ENCODE measurements around the gene C11orf42.

The C11orf42 gene

DNA sequence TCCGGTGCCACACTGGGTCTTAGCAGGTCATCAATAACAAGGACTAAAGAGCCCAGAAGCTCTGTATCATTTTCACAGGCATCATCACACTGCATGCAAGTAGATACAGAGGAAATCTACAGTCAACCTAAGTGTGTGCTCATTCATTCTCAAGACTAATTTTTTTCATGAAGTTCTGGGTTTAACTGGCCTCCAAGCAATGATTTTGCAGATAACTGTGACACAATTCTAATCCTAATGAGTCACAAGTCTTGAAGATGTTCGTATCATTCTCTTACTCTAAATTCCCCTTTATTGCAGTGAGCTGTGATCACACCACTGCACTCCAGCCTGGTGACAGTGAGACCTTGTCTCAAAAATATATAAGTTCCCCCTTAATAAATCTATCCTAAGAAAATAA lies 3.9 kb upstream of the C11orf42 start:
- H3K9ac ChIP-seq (ENCODE audit: low read length) = no peak overlapping the region
- H3K36me3 ChIP-seq (ENCODE audit: control insufficient read depth, insufficient read depth, low read length) = peaks cover 9% of the 10 kb centered on the region
- H3K27me3 ChIP-seq (ENCODE audit: control insufficient read depth, insufficient read depth, low read length) = no peaks in the 10 kb centered on the region
- H3K9me3 ChIP-seq (ENCODE audit: control insufficient read depth, insufficient read depth, low read depth, low read length) = no peaks in the 10 kb centered on the region
- H3K4me1 ChIP-seq (ENCODE audit: control insufficient read depth, insufficient read depth, low read length) = no peaks in the 10 kb centered on the region; the same call in 1 of the 2 replicates
- H3K27ac ChIP-seq (ENCODE audit: low read depth, low read length) = no peak overlapping the region
- H3K4me3 ChIP-seq (ENCODE audit: low read depth, low read length) = no peak overlapping the region

DNA sequence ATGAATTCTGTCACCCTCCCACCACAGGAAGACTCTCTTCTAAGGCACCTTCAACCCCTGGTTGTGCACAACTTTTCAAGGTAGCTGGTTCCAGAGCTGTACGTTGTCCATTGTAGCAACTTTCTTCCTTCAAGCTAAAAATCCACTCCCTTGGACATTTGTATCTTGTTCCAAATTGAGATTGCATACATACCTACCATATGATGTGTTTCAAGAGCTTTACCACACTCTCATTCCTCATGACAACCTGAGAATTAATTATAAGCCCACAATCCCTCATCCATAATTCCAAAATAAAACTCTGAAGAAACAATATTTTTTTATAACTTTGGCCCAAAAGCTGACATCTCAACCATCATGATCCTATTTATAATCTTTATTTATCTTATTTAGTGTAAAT lies 3.3 kb upstream of the C11orf42 start:
- peaks cover 9% of the 10 kb centered on the region for H3K36me3 ChIP-seq (ENCODE audit: control insufficient read depth, insufficient read depth, low read length)
- H3K27me3 ChIP-seq (ENCODE audit: control insufficient read depth, insufficient read depth, low read length) = no peaks in the 10 kb centered on the region
- no peaks in the 10 kb centered on the region for H3K9me3 ChIP-seq (ENCODE audit: control insufficient read depth, insufficient read depth, low read depth, low read length)
- no peak overlapping the region for H3K27ac ChIP-seq (ENCODE audit: low read depth, low read length)
- H3K4me1 ChIP-seq (ENCODE audit: control insufficient read depth, insufficient read depth, low read length) = no peaks in the 10 kb centered on the region; the same call in 1 of the 2 replicates
- H3K4me3 ChIP-seq (ENCODE audit: low read depth, low read length) = no peak overlapping the region
- no peak overlapping the region for H3K9ac ChIP-seq (ENCODE audit: low read length)

DNA sequence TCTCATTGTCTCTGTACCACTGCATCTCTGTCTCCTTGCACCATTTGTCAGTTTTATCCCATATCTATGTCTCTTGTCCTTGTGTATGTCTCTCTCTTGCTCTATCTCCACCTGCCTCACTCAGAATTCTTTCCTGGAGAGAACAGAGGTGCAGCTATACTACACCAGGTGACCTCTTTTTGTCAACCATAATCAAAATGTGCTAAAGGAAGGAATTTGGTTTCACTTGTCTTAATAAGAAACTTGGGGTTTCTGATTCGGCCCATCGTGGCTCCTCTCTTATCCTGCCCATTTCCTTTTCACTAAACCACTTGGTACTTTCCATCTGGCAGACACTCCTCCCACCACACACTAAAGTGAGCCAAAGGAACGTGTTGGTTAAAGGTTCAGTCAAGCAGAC lies 2.0 kb upstream of the C11orf42 start:
- Histone ChIP-seq H3K4me3 (ENCODE audit: low read depth, low read length) (no peak overlapping the region), H3K27me3 (ENCODE audit: control insufficient read depth, insufficient read depth, low read length) (no peaks in the 10 kb centered on the region), H3K36me3 (ENCODE audit: control insufficient read depth, insufficient read depth, low read length) (peaks cover 15% of the 10 kb centered on the region), H3K4me1 (ENCODE audit: control insufficient read depth, insufficient read depth, low read length) (no peaks in the 10 kb centered on the region; the same call in 1 of the 2 replicates), H3K9ac (ENCODE audit: low read length) (no peak overlapping the region), H3K27ac (ENCODE audit: low read depth, low read length) (no peak overlapping the region), H3K9me3 (ENCODE audit: control insufficient read depth, insufficient read depth, low read depth, low read length) (no peaks in the 10 kb centered on the region)

- Histone ChIP-seq H3K36me3 (ENCODE audit: control insufficient read depth, insufficient read depth, low read length) (peaks cover 18% of the 10 kb centered on the region), H3K4me3 (ENCODE audit: low read depth, low read length) (no peak overlapping the region), H3K9me3 (ENCODE audit: control insufficient read depth, insufficient read depth, low read depth, low read length) (no peaks in the 10 kb centered on the region), H3K27me3 (ENCODE audit: control insufficient read depth, insufficient read depth, low read length) (no peaks in the 10 kb centered on the region), H3K27ac (ENCODE audit: low read depth, low read length) (no peak overlapping the region), H3K4me1 (ENCODE audit: control insufficient read depth, insufficient read depth, low read length) (no peaks in the 10 kb centered on the region; the same call in 1 of the 2 replicates), H3K9ac (ENCODE audit: low read length) (no peak overlapping the region)
Observed at GRCh38 chr11:6204706-6205105, 651 bp upstream of the C11orf42 start.

- H3K4me3 ChIP-seq (ENCODE audit: low read depth, low read length) = no peak overlapping the region
- no peaks in the 10 kb centered on the region for H3K4me1 ChIP-seq (ENCODE audit: control insufficient read depth, insufficient read depth, low read length)
- H3K27me3 ChIP-seq (ENCODE audit: control insufficient read depth, insufficient read depth, low read length) = no peaks in the 10 kb centered on the region
- no peak overlapping the region for H3K27ac ChIP-seq (ENCODE audit: low read depth, low read length)
- peaks cover 37% of the 10 kb centered on the region for H3K36me3 ChIP-seq (ENCODE audit: control insufficient read depth, insufficient read depth, low read length)
- no peak overlapping the region for H3K9ac ChIP-seq (ENCODE audit: low read length)
- no peaks in the 10 kb centered on the region for H3K9me3 ChIP-seq (ENCODE audit: control insufficient read depth, insufficient read depth, low read depth, low read length)
Observed at GRCh38 chr11:6206456-6207180, 1.3 kb downstream of the C11orf42 start.

DNA sequence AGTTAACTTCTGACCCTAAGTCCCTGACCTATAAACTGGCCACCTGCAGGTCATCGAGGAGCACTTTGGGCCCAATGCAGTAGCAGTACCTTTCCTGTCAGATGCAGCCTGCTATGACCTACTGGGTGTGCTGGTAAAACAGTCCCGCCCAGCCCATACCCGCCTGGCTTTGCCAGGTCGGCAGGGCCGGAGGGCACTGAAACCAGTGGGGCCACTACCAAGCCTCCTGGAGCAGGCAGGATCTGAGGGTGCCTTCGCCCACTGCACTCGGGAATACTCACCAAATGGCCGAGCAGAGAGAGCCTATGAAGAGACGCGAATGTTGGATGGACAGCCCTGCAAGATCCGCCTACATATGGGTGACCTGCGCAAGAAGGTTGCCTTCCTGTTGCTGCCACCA lies 4.4 kb downstream of the C11orf42 start:
- Histone ChIP-seq H3K36me3 (ENCODE audit: control insufficient read depth, insufficient read depth, low read length) (peaks cover 69% of the 10 kb centered on the region), H3K4me3 (ENCODE audit: low read depth, low read length) (no peak overlapping the region), H3K27me3 (ENCODE audit: control insufficient read depth, insufficient read depth, low read length) (no peaks in the 10 kb centered on the region), H3K27ac (ENCODE audit: low read depth, low read length) (no peak overlapping the region), H3K9ac (ENCODE audit: low read length) (no peak overlapping the region), H3K9me3 (ENCODE audit: control insufficient read depth, insufficient read depth, low read depth, low read length) (no peaks in the 10 kb centered on the region), H3K4me1 (ENCODE audit: control insufficient read depth, insufficient read depth, low read length) (no peaks in the 10 kb centered on the region)

GRCh38 chr11:6210274-6210955 lies 5.1 kb downstream of the C11orf42 start:
- no peaks in the 10 kb centered on the region for H3K27me3 ChIP-seq (ENCODE audit: control insufficient read depth, insufficient read depth, low read length)
- H3K4me1 ChIP-seq (ENCODE audit: control insufficient read depth, insufficient read depth, low read length) = no peaks in the 10 kb centered on the region
- no peak overlapping the region for H3K9ac ChIP-seq (ENCODE audit: low read length)
- H3K36me3 ChIP-seq (ENCODE audit: control insufficient read depth, insufficient read depth, low read length) = peaks cover 70% of the 10 kb centered on the region
- H3K4me3 ChIP-seq (ENCODE audit: low read depth, low read length) = no peak overlapping the region
- no peaks in the 10 kb centered on the region for H3K9me3 ChIP-seq (ENCODE audit: control insufficient read depth, insufficient read depth, low read depth, low read length)
- no peak overlapping the region for H3K27ac ChIP-seq (ENCODE audit: low read depth, low read length)

GRCh38 chr11:6214530-6214929 lies 9.2 kb downstream of the C11orf42 start:
- H3K9ac ChIP-seq (ENCODE audit: low read length) = no peak overlapping the region
- H3K27me3 ChIP-seq (ENCODE audit: control insufficient read depth, insufficient read depth, low read length) = no peaks in the 10 kb centered on the region
- no peak overlapping the region for H3K4me3 ChIP-seq (ENCODE audit: low read depth, low read length)
- no peak overlapping the region for H3K27ac ChIP-seq (ENCODE audit: low read depth, low read length)
- H3K9me3 ChIP-seq (ENCODE audit: control insufficient read depth, insufficient read depth, low read depth, low read length) = no peaks in the 10 kb centered on the region
- H3K36me3 ChIP-seq (ENCODE audit: control insufficient read depth, insufficient read depth, low read length) = peaks cover 92% of the 10 kb centered on the region
- H3K4me1 ChIP-seq (ENCODE audit: control insufficient read depth, insufficient read depth, low read length) = no peaks in the 10 kb centered on the region; the same call in 1 of the 2 replicates

GRCh38 chr11:6216501-6216900 lies 11.1 kb downstream of the C11orf42 start:
- no peaks in the 10 kb centered on the region for H3K9me3 ChIP-seq (ENCODE audit: control insufficient read depth, insufficient read depth, low read depth, low read length)
- H3K4me1 ChIP-seq (ENCODE audit: control insufficient read depth, insufficient read depth, low read length) = no peaks in the 10 kb centered on the region; the same call in 1 of the 2 replicates
- no peak overlapping the region for H3K27ac ChIP-seq (ENCODE audit: low read depth, low read length)
- no peak overlapping the region for H3K9ac ChIP-seq (ENCODE audit: low read length)
- no peaks in the 10 kb centered on the region for H3K27me3 ChIP-seq (ENCODE audit: control insufficient read depth, insufficient read depth, low read length)
- no peak overlapping the region for H3K4me3 ChIP-seq (ENCODE audit: low read depth, low read length)
- H3K36me3 ChIP-seq (ENCODE audit: control insufficient read depth, insufficient read depth, low read length) = peaks cover 85% of the 10 kb centered on the region

GRCh38 chr11:6217722-6218121 lies 12.4 kb downstream of the C11orf42 start:
- H3K9ac ChIP-seq (ENCODE audit: low read length) = no peak overlapping the region
- no peaks in the 10 kb centered on the region for H3K27me3 ChIP-seq (ENCODE audit: control insufficient read depth, insufficient read depth, low read length)
- no peak overlapping the region for H3K27ac ChIP-seq (ENCODE audit: low read depth, low read length)
- no peak overlapping the region for H3K4me3 ChIP-seq (ENCODE audit: low read depth, low read length)
- H3K36me3 ChIP-seq (ENCODE audit: control insufficient read depth, insufficient read depth, low read length) = peaks cover 85% of the 10 kb centered on the region
- no peaks in the 10 kb centered on the region; the same call in 1 of the 2 replicates for H3K4me1 ChIP-seq (ENCODE audit: control insufficient read depth, insufficient read depth, low read length)
- no peaks in the 10 kb centered on the region for H3K9me3 ChIP-seq (ENCODE audit: control insufficient read depth, insufficient read depth, low read depth, low read length)

- no peak overlapping the region for H3K4me3 ChIP-seq (ENCODE audit: low read depth, low read length)
- H3K36me3 ChIP-seq (ENCODE audit: control insufficient read depth, insufficient read depth, low read length) = peaks cover 85% of the 10 kb centered on the region
- H3K4me1 ChIP-seq (ENCODE audit: control insufficient read depth, insufficient read depth, low read length) = no peaks in the 10 kb centered on the region; the same call in 1 of the 2 replicates
- no peaks in the 10 kb centered on the region for H3K27me3 ChIP-seq (ENCODE audit: control insufficient read depth, insufficient read depth, low read length)
- H3K9ac ChIP-seq (ENCODE audit: low read length) = no peak overlapping the region
- H3K9me3 ChIP-seq (ENCODE audit: control insufficient read depth, insufficient read depth, low read depth, low read length) = no peaks in the 10 kb centered on the region
- H3K27ac ChIP-seq (ENCODE audit: low read depth, low read length) = no peak overlapping the region
Observed at GRCh38 chr11:6219359-6219758, 14.0 kb downstream of the C11orf42 start.
